A549 (cell line): ENCODE measurements around the gene SPECC1L. TPM values are rescaled to one million over a fixed set of nuclear protein-coding genes. Genes with fewer than 3 reads are reported as not detected.

Experiments
- ATAC-seq, 2 experiments: fragments of 200-7000 bp in 1 of 2; fragments of >200 bp in 1 of 2; cut with Nextera tagmentation in 1 of 2; cut with Tn5 transposase in 1 of 2; 3 replicates each; pipeline versions ENCODE4 v1.8.0 to v1.9.1; 2018 to 2020; ENCODE audit warnings: mild to moderate bottlenecking in 1 of 2, moderate library complexity in 1 of 2
- CTCF ChIA-PET: fragments of 300-600 bp; sonication (Branson Sonifier 250); formaldehyde crosslinking; extraction: SDS; loops from one replicate; lab custom pipeline; 2021; ENCODE audit warnings: antibody characterized with exemption, inconsistent platforms; lab: Yijun Ruan, JAX
- POLR2A ChIA-PET: fragments of 350-600 bp; formaldehyde crosslinking; extraction: SDS; loops from one replicate; lab custom pipeline; 2021; ENCODE audit warnings: antibody characterized with exemption, inconsistent platforms; lab: Yijun Ruan, JAX
- DNase-seq, 2 experiments: peaks; one replicate each; pipeline versions ENCODE4 v3.0.0 to v3.0.0-alpha.2; 2011 to 2016; ENCODE audit warnings: low read depth in 1 of 2, low spot score in 1 of 2
- FAIRE-seq: peaks from 2 replicates; lab custom pipeline; 2011; peaks lifted over from hg19 to GRCh38; lab: Jason Lieb, UNC
- H3K27ac ChIP-seq, 2 experiments: fragments of >200 bp; sonication (Bioruptor Twin); formaldehyde crosslinking; 3 replicates each; pipeline ENCODE4 v1.5.1; 2016 to 2017
- H3K4me1 ChIP-seq: fragments of >200 bp; sonication (Bioruptor Twin); formaldehyde crosslinking; 3 replicates; pipeline ENCODE4 v1.6.1; 2016
- H3K4me2 ChIP-seq: fragments of >200 bp; sonication (Bioruptor Twin); formaldehyde crosslinking; 3 replicates; pipeline ENCODE4 v1.6.1; 2016
- H3K4me3 ChIP-seq: fragments of >200 bp; sonication (Bioruptor Twin); formaldehyde crosslinking; 3 replicates; pipeline ENCODE4 v1.5.1; 2016
- H3K9me3 ChIP-seq: fragments of >200 bp; sonication (Bioruptor Twin); formaldehyde crosslinking; 3 replicates; pipeline ENCODE4 v1.6.1; 2016
- CEBPB ChIP-seq, 2 experiments: fragments of >200 bp in 1 of 2; sonication (Bioruptor Twin) in 1 of 2; formaldehyde crosslinking in 1 of 2; IDR thresholded peaks; 2 replicates each; pipeline ENCODE4 v1.6.1; 2012 to 2016
- EHF ChIP-seq: fragments of 250-450 bp; sonication (Bioruptor Pico); IDR thresholded peaks from 2 replicates; pipeline ENCODE4 v1.5.0; 2020; ENCODE audit warnings: mild to moderate bottlenecking
- EHMT2 ChIP-seq: fragments of 200-600 bp; sonication (generic); IDR thresholded peaks from 2 replicates; pipeline ENCODE4 v1.6.1; 2016; ENCODE audit warnings: antibody characterized with exemption, low read depth, mild to moderate bottlenecking, moderate library complexity
- HOXA7 ChIP-seq: fragments of 250-450 bp; sonication (Bioruptor Pico); IDR thresholded peaks from 2 replicates; pipeline ENCODE4 v1.5.0; 2020; ENCODE audit warnings: mild to moderate bottlenecking, moderate library complexity
- HOXB5 ChIP-seq: fragments of 250-450 bp; sonication (Bioruptor Pico); IDR thresholded peaks from 2 replicates; pipeline ENCODE4 v1.5.0; 2020; ENCODE audit warnings: mild to moderate bottlenecking, moderate library complexity
- JUN ChIP-seq, 2 experiments: fragments of >200 bp; sonication (Bioruptor Twin); formaldehyde crosslinking; IDR thresholded peaks; 2 replicates in 1 of 2; 3 replicates in 1 of 2; pipeline ENCODE4 v1.6.1; 2016 to 2017
- JUNB ChIP-seq: fragments of >200 bp; sonication (Bioruptor Twin); formaldehyde crosslinking; IDR thresholded peaks from 2 replicates; pipeline ENCODE4 v1.6.1; 2016
- KDM5A ChIP-seq: fragments of 200-600 bp; sonication (generic); IDR thresholded peaks from 2 replicates; pipeline ENCODE4 v1.6.1; 2016; ENCODE audit warnings: antibody characterized with exemption, mild to moderate bottlenecking
- MAFK ChIP-seq: fragments of 450-650 bp; IDR thresholded peaks from 2 replicates; pipeline ENCODE4 v1.6.1; 2014; ENCODE audit not compliant: partially characterized antibody
- MAZ ChIP-seq: fragments of 150-350 bp; IDR thresholded peaks from 2 replicates; pipeline ENCODE4 v1.6.1; 2014; ENCODE audit warnings: antibody characterized with exemption, low read depth, low read length, borderline replicate concordance
- NR3C1 ChIP-seq: fragments of >200 bp; sonication (Bioruptor Twin); formaldehyde crosslinking; IDR thresholded peaks from 3 replicates; pipeline ENCODE4 v1.6.1; 2017
- PHF8 ChIP-seq: fragments of 200-600 bp; sonication (generic); IDR thresholded peaks from 2 replicates; pipeline ENCODE4 v1.6.1; 2016; ENCODE audit warnings: low read depth, mild to moderate bottlenecking, antibody characterized with exemption, moderate library complexity, borderline replicate concordance
- RARB ChIP-seq: fragments of 250-450 bp; sonication (Bioruptor Pico); IDR thresholded peaks from 2 replicates; pipeline ENCODE4 v1.8.0; 2021; ENCODE audit warnings: mild to moderate bottlenecking, moderate library complexity
- SMC3 ChIP-seq: fragments of >200 bp; sonication (Bioruptor Twin); formaldehyde crosslinking; IDR thresholded peaks from 3 replicates; pipeline ENCODE4 v1.6.1; 2018; ENCODE audit warnings: inconsistent platforms
- TP53 ChIP-seq: fragments of 250-450 bp; sonication (Bioruptor Pico); IDR thresholded peaks from 2 replicates; pipeline ENCODE4 v1.5.0; 2021; ENCODE audit warnings: mild to moderate bottlenecking, moderate library complexity
- WGBS: methylation state at CpG from one replicate; pipeline ENCODE4 v1.1.6; 2017; ENCODE audit errors: missing lambda C conversion rate; 5-methylcytosine and 5-hydroxymethylcytosine counted together
- polyA plus RNA-seq, 4 experiments: library from polyadenylated mRNA; depleted of rRNA in 3 of 4; stranded (reverse); fragments of >200 nt; fragmentation: RNase III in 1 of 4; extraction: RNeasy Plus Mini Kit Qiagen cat#74134 plus additional on column Dnase treatment in 1 of 4; gene quantifications; 2 replicates in 3 of 4; 3 replicates in 1 of 4; pipeline ENCODE4 v1.2.3, GENCODE V29; 2011 to 2017
- TF ChIP-seq, protein P1 (sequence below): fragments of >200 bp; sonication (Bioruptor Twin); formaldehyde crosslinking; IDR thresholded peaks from 2 replicates; pipeline ENCODE4 v1.6.1; 2016
- TF ChIP-seq, protein P2 (sequence below): fragments of 250-450 bp; sonication (Bioruptor Pico); IDR thresholded peaks from 2 replicates; pipeline ENCODE4 v1.5.0; 2021; ENCODE audit warnings: mild to moderate bottlenecking, moderate library complexity, borderline replicate concordance
- TF ChIP-seq, protein P3 (sequence below): IDR thresholded peaks from 2 replicates; pipeline ENCODE4 v1.6.1; 2012
- TF ChIP-seq, protein P4 (sequence below): fragments of 450-650 bp; IDR thresholded peaks from 2 replicates; pipeline ENCODE4 v1.6.1; 2014; ENCODE audit warnings: antibody characterized with exemption

Gene SPECC1L
- polyA plus RNA-seq, 2 of the 4 experiments (the other 2 are of a cell fraction): 14.8 to 25.2 TPM

DNA sequence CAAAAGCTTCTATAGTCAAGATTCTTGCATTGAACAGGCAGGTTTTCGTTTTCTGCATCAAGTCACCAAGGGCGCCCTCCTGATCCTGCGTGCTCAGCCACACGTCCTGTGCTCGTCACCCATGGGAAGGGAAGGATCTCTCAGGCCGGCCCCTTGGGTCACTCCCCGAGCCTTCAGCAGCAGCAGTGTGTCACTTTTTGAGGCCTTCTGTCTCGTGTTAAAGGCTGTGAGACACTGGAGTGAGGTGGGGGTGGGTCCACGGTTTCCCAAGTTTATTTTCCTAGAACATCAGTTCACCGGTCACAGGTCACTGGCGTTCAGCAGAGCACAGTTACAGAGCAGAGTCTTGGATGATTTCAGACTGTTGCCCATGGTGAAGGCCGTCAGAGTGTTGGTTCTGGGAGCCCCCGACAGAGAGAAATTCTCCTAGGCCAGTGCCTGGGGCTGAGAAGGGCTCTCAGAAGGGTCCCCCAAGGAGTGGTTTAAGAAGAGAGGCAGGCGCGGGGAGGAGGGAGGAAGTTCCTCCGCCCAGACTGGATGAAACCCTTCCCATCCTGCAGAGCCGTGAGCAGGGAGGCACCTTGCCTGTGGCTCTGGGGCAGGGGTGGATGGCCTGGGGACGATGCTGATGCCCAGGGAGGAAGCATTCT lies 143.2 kb downstream of the SPECC1L start:
- H3K4me2 ChIP-seq: no peak overlapping the region
- WGBS: 88% methylated on average over 16 of the region's 18 CpGs
- TF ChIP-seq JUNB (no peak), EHMT2 (no peak)
- ChIA-PET CTCF (no interaction called here), POLR2A (no interaction called here)
- DNase-seq (no peak), ATAC-seq (no peak), FAIRE-seq (no peak)
- no peaks in the 10 kb centered on the region for H3K9me3 ChIP-seq
- no peak overlapping the region for H3K4me3 ChIP-seq
- H3K27ac ChIP-seq: no peak overlapping the region
- peaks cover 13% of the 10 kb centered on the region; the same call in 2 of the 3 replicates for H3K4me1 ChIP-seq

DNA sequence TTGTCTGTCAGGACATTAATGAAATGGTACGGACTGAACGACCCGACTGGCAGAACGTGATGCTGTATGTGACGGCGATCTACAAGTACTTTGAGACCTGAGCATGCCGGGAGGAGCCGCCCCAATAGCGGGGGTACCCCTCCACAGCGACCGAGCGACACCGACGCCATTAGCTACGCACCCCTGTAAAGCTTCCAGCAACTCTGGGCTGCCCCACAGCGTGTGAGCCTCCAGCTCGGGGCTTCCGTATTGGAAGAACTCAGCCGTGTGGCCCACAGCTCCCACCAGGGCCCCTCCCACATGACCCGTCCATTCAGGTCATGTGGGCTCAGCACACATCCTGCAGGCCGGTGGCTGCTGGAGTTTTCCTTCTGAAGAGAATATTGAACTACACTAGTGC lies 143.9 kb downstream of the SPECC1L start:
- DNase-seq (no peak), FAIRE-seq (no peak), ATAC-seq (no peak)
- POLR2A ChIA-PET: no interaction called here
- Histone ChIP-seq H3K4me3 (no peak overlapping the region), H3K4me1 (peaks cover 7% of the 10 kb centered on the region; the same call in 2 of the 3 replicates), H3K4me2 (no peak overlapping the region), H3K27ac (no peak overlapping the region), H3K9me3 (no peaks in the 10 kb centered on the region)
- 92% methylated on average over 17 of the region's 21 CpGs for WGBS
- TF ChIP-seq, protein P1, sequence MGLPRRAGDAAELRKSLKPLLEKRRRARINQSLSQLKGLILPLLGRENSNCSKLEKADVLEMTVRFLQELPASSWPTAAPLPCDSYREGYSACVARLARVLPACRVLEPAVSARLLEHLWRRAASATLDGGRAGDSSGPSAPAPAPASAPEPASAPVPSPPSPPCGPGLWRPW: no peak
- TF ChIP-seq SMC3 (no peak), EHF (CRISPR knock-in tag) (no peak), JUN (IDR thresholded peaks at IDR 0.05) (no peak), NR3C1 (no peak), MAFK (no peak), RARB (CRISPR knock-in tag) (no peak), PHF8 (no peak), CEBPB (IDR thresholded peaks at IDR 0.05) (no peak), HOXB5 (CRISPR knock-in tag) (no peak)
- CTCF ChIA-PET: interaction anchor here (1.2 kb wide), 2 partner anchors 10 to 109 kb away, joined by 3 read pairs; no protein-coding TSS in a partner anchor

DNA sequence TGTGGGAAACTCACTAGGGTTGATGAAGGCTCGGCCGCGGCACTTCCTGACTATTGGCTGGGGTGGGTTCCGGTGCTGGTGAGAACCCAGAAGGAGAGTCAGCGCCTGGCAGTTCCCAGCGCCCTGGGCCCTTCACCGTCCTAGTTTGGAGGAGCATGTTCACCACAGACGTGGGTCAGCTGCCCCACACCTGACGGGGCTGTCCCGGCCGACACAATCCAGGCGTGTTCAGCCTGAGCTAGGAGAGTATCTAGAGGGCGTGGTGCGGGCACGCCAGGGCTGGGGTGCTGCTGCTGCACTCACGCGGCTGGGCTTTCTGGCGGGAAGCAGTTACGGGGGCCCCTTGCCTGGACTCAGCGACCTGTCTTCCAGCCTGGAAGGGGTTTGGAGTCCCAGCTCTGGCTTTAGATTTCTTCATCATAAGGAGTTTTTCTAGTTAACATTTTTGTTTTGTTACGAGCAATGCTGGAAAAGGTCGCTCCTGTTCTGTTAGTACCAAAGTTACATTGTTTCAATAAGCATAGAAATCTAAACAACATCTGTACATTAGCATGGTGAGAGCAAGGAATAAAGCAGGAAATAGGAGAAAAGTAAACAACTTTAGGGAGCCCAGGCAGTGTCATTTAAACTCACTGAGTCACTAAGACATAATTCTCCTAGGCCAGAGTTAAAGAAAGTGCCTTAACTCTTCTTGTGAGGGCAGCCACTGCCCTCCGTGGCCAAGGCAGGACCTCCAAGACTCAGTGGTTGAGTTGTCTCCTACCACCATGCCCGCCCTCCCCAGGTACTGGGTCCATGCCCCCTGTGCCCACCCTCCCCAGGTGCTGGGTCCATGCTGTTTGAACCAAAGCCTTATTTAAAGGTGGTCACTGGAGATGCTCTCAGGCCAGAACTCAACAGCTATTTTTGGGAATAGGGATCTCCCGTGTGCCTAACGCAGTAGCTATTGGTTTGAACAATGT lies 144.6 kb downstream of the SPECC1L start:
- TF ChIP-seq SMC3: no peak
- no peak for TF ChIP-seq JUN (IDR thresholded peaks at IDR 0.05)
- TF ChIP-seq HOXA7 (CRISPR knock-in tag): no peak
- TF ChIP-seq, protein P2, sequence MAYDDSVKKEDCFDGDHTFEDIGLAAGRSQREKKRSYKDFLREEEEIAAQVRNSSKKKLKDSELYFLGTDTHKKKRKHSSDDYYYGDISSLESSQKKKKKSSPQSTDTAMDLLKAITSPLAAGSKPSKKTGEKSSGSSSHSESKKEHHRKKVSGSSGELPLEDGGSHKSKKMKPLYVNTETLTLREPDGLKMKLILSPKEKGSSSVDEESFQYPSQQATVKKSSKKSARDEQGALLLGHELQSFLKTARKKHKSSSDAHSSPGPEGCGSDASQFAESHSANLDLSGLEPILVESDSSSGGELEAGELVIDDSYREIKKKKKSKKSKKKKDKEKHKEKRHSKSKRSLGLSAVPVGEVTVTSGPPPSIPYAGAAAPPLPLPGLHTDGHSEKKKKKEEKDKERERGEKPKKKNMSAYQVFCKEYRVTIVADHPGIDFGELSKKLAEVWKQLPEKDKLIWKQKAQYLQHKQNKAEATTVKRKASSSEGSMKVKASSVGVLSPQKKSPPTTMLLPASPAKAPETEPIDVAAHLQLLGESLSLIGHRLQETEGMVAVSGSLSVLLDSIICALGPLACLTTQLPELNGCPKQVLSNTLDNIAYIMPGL (CRISPR knock-in tag): no peak
- TF ChIP-seq MAZ: no peak
- H3K4me1 ChIP-seq: no peaks in the 10 kb centered on the region; the same call in 2 of the 3 replicates
- H3K4me3 ChIP-seq: no peak overlapping the region
- no peaks in the 10 kb centered on the region for H3K9me3 ChIP-seq
- DNase-seq (no peak), ATAC-seq (no peak), FAIRE-seq (no peak)
- WGBS: 82% methylated on average over 19 of the region's 26 CpGs
- H3K4me2 ChIP-seq: no peak overlapping the region
- no peak overlapping the region for H3K27ac ChIP-seq
- CTCF ChIA-PET: interaction anchor here (1.2 to 1.5 kb wide), 4 partner anchors 9 to 111 kb away, joined by 3 to 4 read pairs (median 3); no protein-coding TSS in a partner anchor
- POLR2A ChIA-PET: no interaction called here

DNA sequence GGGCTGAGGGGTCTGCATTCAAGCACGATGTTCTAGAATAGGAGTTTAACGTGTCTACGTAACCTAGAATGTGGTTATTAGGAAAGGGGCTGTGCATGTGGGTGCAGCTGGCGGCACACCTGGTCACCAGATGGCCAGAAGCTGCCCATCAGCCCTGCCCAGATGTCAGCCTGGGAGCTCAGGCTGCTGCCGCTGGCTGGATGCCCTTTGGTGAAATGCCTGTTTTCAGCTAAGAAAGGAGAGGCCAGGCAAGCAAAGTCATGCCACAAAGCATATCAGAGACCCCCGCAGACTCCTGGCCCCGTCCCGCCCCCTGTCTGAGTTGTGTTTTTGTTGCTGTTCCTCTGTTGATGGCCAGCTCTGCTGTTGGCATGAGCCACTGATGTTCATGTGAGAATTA lies 145.5 kb downstream of the SPECC1L start:
- ATAC-seq (no peak), FAIRE-seq (no peak), DNase-seq (no peak)
- Histone ChIP-seq H3K4me3 (no peak overlapping the region), H3K4me2 (no peak overlapping the region), H3K27ac (no peak overlapping the region), H3K9me3 (no peaks in the 10 kb centered on the region), H3K4me1 (no peaks in the 10 kb centered on the region)
- CTCF ChIA-PET: interaction anchor here (0.6 to 1.5 kb wide), 4 partner anchors 13 to 110 kb away, joined by 3 to 6 read pairs (median 4); no protein-coding TSS in a partner anchor
- POLR2A ChIA-PET: no interaction called here
- 90% methylated on average over 5 of the region's 8 CpGs for WGBS
- TF ChIP-seq, protein P3, sequence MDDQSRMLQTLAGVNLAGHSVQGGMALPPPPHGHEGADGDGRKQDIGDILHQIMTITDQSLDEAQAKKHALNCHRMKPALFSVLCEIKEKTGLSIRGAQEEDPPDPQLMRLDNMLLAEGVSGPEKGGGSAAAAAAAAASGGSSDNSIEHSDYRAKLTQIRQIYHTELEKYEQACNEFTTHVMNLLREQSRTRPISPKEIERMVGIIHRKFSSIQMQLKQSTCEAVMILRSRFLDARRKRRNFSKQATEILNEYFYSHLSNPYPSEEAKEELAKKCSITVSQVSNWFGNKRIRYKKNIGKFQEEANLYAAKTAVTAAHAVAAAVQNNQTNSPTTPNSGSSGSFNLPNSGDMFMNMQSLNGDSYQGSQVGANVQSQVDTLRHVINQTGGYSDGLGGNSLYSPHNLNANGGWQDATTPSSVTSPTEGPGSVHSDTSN: no peak
- TF ChIP-seq, protein P4, sequence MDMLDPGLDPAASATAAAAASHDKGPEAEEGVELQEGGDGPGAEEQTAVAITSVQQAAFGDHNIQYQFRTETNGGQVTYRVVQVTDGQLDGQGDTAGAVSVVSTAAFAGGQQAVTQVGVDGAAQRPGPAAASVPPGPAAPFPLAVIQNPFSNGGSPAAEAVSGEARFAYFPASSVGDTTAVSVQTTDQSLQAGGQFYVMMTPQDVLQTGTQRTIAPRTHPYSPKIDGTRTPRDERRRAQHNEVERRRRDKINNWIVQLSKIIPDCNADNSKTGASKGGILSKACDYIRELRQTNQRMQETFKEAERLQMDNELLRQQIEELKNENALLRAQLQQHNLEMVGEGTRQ: no peak
- TF ChIP-seq TP53 (CRISPR knock-in tag) (no peak), JUNB (no peak), KDM5A (no peak), MAFK (no peak), HOXB5 (CRISPR knock-in tag) (no peak), PHF8 (no peak)
- TF ChIP-seq, protein P2 (CRISPR knock-in tag): no peak
